HG02798 (cell line): ENCODE results near the gene TIGD4.
A peak's percentile ranks its signal among the peaks of the same experiment; 100 is the strongest.
"Not testable (repeated sequence)": the region's sequence is repeated elsewhere in the genome, so short reads cannot be mapped to it uniquely, and the experiment has no call there.

Experiments
- ATAC-seq: cut with Tn5 transposase; IDR thresholded peaks from one replicate; pipeline ENCODE4 v1.9.1; 2021; ENCODE audit warnings: mild to moderate bottlenecking; ENCODE audit not compliant: unreplicated experiment, poor library complexity

The TIGD4 gene

DNA sequence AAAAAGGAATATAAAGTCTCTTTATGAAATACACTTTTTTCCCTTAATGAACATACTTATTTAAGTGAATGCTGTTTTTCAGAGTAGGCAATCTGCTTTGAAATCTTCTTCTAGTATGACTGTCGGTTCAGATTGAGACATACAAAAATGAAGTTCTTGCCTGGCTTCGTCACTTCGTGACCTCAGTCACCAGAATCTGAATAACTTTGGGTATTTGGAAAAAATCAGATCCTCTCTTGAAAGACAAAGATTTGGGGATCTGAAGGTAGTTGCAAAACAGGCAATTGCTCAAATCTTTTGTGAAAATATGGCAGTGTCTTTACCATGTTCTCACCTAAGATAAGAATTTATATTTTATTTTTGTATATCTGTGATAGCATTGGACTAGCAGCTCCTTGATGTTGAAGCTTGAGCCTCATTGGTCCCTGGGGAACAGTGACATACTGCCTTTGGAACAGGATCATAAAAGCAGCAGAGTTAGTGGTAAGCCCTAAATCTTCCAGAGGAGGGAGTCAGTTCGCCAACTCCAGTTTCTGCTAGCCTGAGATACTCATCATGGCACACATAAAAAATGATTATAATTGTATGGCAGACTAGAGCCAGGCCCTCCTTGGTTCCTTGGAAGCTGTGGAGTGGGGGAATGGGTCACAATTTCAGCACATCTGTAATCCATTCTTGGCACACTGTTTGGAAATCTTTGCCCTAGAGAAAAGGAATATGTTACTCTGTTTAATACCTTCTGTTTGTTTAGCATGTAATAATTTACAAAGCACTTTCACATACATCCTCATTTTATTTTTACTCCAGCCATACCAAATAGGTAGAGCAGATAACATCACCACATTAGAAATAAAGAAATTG, 5.2 kb upstream of the TIGD4 start:
- no peak for ATAC-seq

DNA sequence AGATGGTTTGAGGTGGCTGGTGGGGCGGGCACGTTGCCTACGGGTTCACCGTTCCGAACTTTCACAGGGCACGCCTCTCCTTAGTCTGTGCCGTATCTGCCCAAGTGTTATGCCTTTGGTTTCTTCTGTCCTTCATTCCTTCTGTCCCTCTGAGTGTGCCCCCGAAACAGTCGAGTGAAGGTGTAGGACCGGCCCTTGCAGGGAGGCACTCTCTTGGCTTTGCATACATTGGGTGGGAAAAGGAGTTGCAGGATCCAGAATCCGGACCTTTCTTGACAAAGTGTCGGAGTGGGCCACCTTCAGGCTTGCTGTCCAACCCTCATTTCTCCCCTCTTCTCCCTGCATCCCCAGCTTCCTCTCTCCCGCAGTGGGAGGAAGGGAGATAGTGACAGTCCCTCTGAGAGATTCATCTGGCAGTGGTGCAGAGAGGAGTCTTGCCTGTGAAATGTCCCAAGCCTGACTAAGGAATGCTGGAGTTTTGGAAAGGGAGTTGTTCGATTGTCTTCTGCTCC, 793 bp upstream of the TIGD4 start:
- ATAC-seq: no peak

DNA sequence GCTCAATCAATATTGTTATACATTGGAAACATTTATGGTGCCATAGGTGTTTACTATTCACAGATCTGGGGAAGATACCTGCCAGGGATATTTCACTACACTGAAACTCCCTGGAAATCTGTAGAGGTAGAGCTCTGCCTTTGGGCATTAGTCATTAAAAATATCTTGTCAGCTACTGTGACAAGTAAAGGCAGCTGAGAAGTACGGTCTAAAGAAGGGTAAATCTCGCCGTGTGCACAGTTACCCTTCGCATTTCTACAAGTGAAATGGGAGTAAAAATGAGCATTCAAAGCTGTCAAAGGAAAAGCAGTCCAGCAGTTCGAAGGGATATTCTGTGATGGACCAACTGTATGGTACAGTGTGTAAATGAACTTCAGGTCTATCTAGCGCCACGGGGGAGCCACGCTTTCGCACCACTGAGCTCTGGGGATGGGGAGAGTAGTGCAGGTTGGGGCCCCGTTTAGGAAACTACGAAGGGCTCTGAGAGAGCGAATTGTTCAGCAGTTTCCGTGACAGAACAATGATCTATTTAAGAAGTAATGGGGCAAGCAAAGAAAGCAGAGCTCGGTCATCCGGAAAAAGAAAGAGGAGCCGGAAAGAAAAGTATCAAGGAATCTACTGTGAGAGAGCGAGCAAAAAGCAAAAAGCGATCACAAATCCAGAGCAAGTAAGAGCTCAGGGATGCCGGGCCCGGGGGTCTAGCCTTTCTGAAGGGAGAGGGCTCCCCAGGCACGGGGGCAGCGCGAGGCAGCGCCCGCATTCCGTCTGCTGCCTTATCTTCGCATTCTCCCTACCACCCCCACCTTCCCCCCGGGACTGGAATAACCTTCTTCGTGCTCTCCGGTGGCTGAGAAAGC, 646 bp downstream of the TIGD4 start:
- no peak for ATAC-seq

DNA sequence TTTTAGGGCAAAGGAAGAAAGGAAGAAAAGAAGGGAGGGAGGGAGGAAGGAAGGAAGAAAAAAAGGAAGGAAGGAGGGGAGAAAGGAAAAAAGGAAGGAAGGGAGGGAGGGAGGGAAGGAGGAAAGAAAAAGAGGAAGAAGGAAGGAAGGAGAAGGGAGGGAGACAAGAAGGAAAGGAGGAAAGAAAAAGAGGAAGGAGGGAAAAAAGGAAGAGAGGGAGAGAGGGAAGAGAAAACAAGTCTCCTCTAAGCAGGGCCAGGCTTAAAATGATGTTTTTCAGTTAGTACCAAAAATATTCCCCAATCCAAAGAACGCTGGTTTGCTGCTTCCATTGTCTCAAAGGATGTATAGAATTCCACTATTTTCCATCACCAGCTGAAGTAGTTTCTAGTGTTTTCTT, 2.0 kb downstream of the TIGD4 start:
- no peak for ATAC-seq

DNA sequence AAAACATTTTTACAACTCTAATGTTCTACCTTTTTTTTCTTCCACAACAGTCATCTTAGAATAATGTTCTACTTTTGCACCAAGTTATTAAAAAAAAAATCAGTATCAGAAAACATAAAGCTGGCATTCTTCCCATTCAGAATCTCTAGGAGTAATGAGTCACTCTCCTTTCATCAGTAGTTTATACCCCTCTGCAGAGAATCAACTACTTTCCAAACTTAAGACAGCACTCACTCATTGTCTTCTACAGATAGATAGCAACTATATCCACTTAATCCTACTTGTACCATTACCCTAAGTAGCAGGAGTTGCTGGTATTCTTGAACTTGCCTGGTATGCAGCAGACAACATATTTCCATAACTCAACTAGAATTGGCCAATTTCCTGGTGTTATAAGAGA, 3.2 kb downstream of the TIGD4 start:
- no peak for ATAC-seq

DNA sequence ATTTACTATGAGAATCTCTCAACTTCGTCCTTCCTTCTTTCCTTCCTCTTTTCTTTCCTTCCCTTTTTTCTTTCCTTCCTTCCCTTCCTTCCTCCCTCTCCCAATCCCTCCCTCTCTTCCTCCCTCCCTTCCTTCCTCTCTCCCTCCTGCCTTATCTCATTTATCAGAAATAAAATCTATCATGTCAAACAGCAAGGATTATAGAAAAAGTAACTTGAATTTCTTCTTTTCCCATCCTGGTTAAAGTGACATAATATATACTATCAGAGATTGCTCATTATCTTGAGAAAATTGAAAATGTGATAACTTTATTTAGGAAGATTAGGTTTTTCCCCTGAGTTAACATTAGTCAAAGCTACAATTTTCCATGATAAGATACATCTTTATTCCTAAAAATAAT, 5.6 kb downstream of the TIGD4 start:
- no peak for ATAC-seq

DNA sequence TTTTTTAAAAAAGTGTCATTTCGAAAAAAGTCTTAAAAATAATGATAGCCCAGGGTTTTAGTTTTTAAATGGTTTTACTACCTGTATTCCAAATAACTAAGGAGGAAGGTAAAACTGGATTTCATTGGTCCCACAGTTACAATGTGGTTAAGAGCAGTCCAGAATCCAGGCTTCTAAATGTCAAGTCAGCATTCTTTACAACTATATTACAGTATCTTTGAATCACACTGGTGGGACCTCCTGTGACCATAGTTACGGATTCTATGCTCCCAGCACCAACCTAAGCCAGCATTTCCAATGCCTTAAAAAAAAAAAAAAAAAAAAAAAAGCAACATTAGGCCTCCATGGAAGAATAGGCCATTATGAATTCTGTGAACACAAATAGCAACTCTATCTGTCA, 6.2 kb downstream of the TIGD4 start:
- no peak for ATAC-seq

DNA sequence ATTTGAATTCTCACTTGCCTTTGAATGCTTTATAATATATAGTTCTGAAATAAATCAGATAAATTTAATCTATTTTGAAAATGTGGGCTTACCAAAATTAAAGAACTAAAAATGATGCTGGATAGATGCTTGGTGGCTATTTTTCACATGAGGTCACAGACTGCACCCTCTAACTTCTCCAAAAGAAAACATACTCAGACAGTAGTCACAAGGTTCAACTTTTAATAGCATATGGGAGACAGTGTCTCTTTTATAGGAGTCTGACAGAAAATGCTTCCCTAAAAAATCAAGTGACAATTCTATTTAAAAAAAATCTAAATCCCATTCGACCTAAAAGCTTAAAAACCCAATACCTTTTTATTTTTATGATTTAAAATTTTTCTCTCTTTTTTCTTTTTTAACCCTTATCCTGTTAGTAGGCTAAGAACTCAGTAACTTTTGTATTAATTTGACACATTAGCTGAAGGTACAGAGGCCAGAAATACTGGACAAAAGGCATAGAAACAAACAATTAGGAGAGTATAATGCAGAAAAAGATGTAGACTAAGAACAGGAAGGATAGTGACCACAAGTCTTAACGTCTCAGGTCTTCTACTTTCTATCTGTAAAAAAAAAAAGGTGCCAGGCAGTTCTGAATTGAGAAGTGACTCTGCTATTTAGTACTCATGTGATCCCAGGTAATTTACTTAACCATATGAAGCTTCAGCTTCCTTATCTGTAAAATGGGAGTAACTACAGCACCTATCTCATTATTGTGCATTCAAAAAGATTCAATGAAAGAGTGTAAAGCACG, 7.6 kb downstream of the TIGD4 start:
- peak; percentile 64 for ATAC-seq

DNA sequence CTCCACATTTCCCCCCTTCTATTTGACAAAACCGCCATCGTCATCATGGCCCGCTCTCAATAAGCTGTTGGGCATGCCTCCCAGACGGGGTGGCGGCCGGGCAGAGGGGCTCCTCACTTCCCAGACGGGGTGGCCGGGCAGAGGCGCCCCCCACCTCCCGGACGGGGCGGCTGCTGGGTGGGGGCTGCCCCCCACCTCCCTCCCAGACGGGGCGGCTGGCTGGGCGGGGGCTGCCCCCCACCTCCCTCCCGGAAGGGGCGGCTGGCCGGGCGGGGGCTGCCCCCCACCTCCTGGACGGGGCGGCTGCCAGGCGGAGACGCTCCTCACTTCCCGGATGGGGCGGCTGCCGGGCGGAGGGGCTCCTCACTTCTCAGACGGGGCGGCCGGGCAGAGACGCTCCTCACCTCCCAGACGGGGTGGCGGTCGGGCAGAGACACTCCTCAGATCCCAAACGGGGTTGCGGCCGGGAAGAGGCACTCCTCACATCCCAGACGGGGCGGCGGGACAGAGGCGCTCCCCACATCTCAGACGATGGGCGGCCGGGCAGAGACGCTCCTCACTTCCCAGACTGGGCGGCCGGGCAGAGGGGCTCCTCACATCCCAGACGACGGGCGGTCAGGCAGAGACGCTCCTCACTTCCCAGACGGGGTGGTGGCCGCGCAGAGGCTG, 14.3 kb downstream of the TIGD4 start:
- ATAC-seq: not testable (repeated sequence)

DNA sequence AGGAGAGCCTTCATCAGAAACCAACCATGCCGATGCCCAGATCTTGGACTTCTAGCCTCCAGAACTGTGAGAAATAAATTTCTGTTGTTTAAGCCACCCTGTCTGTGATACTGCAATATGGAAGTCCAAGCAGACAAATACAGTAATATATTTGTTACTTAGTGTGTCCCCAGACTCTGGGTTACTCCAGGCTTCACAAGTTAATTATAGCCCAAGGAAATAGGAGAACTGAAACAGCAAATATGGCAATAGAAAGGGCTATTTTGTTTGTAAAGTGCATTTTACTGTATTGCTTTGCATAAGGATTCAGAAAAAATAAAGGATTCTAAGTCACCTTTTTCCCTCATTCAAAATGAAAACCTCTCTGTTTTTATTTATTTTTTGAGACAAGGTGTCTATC, 15.7 kb downstream of the TIGD4 start:
- ATAC-seq: no peak

DNA sequence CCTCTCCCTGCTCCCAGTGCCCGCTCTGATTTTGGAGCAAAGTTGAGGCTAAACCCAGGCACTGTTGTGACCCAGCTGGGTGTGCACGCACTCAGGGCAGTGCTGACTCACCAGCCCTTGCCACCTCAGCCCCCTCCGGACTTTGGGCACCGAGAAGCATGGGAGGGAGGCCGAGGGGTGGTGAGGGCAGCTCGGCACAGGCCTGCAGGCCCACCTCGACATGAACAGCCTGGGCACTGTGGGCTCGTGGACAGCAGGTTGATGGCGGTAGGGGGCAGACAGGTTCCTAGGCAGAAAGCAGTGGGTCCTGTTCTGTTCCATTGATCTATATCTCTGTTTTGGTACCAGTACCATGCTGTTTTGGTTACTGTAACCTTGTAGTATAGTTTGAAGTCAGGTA, 30.9 kb downstream of the TIGD4 start:
- no peak for ATAC-seq

DNA sequence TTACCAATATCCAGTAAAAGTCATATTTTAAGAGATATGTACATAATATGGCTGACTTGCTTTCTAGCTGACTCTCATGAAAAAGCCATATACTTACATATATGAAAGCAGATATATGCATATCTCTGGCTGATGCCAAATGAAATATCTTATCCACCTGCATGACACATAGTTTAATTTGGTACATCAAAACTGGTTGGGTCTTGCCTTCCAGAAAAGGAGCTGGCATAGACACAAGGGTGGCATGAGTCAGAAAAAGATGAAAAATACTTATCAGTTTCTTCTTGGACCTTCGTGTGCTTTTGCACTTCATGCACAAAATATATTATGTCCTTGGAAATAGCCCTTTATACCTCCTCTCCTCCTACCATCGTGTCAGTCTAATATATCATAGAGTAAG, 32.1 kb downstream of the TIGD4 start:
- no peak for ATAC-seq

DNA sequence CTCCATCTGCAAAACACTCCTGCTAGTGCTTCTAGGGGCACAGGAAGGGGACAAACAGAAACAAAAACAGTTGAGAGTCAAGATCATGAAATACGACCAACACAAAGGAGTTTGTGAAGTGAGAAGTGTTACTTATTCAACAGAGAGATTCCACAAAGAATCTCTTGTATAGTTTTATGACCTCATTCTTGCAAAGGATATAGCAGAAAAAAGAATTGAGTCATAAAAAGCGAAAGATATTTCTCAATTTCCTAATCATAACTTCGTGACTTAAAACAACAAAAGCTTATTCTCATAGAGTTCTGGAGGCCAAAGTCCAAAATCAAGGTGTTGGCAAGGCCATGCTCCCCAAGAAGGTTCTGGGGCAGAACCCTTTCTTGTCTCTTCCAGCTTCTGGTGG, 40.7 kb downstream of the TIGD4 start:
- ATAC-seq: no peak

DNA sequence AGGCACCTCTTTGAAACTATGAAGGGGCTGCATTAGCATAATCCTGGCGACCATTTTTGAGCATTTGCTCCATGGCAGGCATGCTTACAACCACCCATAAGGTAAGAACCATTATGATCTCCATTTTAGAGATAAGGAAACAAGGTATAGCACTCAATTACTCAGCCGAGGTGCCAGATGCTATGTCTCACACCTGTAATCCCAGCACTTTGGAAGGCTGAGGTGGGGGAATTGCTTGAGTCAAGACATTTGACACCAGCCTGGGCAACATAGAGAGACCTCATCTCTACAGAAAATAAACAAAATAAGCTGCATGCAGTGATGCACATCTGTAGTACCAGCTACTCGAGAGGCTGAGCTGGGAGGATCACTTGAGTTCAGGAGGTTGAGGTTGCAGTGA, 43.6 kb downstream of the TIGD4 start:
- ATAC-seq: no peak

DNA sequence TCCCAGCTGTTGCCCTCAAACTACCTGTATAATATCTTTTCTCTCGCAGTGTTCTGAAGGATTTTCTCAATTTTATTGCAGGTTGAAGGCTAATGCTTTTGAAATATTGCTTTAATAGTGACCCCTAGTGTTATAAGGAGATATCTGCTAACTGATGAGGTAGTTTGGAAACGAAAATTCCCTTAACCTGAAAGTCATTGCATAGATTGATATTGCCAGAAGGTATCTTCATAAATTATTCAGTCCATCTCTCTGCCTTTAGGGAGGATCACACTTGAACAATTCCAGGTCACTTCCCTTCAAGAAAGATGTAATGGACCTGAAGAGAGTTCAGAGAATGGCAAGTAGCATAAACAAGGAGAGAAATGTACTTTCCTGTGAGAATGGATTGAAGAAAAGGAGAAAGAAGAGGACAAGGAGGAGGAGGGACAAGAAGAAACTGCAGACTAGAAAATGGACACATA, 44.1 kb downstream of the TIGD4 start:
- ATAC-seq: no peak

DNA sequence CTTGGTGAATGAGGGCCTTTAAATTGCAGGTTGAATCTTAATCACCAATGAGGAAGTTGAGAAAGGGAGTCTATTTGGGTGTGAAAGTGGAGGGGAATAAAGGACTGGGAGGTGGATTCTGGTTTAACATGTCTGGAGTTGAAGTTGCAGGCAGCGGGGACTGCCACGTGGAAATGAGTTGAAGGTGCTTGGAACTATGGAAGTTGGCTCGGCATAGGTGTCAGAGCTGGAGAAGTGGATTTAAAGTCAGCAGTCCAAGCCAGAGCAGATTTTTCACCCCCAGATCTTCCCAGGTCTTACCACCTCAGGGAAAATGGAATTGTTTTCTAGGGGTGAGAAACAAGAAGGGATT, 44.9 kb downstream of the TIGD4 start:
- no peak for ATAC-seq

DNA sequence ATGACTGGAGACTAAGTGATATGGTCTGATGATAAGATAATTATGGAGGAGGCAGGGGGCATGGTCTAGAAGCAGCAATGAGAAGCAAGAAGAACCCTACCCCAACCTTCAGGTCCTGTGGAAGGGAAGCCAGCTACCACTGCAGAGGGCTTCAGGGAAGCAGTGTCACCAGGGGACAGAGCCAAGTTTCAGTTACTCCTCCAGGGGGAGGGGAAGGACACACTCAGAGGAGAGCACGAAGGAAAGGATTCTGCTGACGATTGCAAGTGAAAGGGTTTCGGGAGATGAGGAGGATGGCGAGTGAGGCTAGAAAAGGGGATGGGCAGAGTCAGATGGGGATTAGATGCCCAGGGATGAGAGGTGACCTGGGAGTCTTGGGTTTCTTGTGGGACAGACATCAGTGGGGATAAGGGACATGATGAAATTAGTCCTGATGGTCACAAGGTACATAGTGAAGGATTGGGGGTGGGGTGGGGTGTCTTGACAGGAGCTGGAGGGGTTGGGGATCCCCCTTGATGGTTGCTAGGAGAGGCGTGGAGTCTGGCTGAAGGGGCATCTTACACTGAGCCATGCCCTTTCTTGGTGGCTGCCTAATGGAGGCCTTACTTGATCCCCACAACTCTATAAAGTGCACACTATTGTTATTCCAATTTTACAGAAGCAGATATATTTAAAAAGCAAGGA, 45.4 kb downstream of the TIGD4 start:
- ATAC-seq: no peak

DNA sequence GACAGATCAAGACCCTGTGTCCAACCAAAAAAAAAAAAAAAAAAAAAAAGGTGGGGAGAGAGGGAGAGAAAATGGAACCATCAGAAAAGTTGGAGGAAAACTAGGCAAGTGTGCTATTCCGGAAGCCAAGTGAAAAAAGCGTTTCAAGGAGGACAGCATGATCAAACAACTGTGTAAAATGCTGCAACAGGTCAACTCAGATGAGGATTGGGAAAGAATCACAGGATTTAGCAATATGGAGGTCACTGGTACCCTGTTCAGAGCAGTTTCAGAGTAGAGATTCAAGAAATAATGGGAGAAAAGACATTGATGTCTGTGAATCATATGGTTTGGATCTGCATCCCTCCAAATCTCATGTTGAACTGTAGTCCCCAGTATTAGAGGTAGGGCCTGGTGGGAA, 47.5 kb downstream of the TIGD4 start:
- no peak for ATAC-seq

DNA sequence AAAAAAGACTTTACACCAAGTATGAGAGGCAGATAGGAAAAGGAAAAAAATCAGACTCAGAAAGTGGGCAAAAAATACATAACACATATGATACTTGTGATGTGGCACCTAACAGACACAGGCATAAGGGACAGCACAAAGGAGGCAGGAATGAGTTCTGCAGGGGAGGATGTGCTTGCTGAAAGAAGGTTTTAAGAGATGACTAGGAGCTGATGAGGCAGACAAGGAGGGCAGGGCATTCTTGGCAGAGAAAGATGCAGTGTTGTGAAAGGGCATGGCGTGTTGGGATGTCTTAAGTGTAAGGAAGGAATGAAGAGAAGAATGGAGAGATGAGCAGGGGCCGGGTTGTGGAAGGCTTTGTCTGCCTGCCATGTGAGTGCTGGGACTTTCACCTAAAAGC, 50.1 kb downstream of the TIGD4 start:
- ATAC-seq: no peak

DNA sequence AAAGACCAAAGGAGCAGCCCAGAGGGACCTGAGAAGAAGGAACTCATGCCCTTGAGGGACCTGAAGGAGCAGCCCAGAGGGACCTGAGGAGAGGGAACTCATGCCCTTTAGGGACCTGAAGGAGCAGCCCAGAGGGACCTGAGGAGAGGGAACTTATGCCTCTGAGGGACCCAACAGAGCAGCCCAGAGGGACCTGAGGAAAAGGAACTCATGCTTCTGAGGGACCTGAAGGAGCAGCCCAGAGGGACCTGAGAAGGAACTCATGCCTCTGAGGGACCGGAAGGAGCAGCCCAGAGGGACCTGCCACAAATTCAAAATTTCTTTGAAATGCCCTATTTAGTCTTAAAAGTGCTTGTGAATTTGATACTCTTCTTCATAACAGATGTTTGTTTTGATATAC, 51.2 kb downstream of the TIGD4 start:
- no peak for ATAC-seq
